NCI-H2171 (cell line): ENCODE data around the gene TPO.

Experiments
- DNase-seq: peaks from one replicate; lab custom pipeline; 2025; lab: John Stamatoyannopoulos, UW

Gene TPO

DNA sequence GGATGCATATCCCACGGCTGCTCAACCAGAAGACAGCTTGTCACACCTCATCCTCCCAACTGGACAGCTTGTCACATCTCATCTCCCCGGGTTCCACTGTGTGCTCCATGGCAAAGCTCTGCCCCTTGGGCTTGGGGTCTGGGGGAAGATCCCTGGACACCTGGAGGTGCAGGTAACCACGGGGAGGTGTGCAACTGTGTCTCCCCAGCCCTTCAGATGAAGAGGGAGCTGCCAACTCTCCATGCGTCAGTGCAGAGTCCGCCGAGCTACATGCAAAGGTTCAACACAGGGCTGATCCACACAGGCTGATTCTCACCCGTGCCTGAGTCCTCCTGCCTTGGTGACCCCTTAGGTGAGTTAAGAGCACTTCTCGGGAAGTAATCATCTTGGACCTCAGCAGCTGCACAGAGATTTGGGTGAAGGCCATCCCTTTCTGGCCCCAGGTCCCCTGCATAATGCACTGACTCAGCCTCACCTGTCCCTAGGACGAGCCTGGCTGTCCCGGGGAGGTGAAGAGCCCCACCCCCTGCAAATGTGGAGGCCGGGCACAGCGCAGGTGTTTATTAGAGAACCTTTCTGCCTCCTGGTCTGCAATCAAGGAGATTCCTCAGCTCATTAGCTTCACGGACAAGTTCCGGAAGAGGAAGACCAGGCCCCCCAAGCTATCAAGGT is 173.1 kb downstream of the TPO start:
- DNase-seq = no peak

DNA sequence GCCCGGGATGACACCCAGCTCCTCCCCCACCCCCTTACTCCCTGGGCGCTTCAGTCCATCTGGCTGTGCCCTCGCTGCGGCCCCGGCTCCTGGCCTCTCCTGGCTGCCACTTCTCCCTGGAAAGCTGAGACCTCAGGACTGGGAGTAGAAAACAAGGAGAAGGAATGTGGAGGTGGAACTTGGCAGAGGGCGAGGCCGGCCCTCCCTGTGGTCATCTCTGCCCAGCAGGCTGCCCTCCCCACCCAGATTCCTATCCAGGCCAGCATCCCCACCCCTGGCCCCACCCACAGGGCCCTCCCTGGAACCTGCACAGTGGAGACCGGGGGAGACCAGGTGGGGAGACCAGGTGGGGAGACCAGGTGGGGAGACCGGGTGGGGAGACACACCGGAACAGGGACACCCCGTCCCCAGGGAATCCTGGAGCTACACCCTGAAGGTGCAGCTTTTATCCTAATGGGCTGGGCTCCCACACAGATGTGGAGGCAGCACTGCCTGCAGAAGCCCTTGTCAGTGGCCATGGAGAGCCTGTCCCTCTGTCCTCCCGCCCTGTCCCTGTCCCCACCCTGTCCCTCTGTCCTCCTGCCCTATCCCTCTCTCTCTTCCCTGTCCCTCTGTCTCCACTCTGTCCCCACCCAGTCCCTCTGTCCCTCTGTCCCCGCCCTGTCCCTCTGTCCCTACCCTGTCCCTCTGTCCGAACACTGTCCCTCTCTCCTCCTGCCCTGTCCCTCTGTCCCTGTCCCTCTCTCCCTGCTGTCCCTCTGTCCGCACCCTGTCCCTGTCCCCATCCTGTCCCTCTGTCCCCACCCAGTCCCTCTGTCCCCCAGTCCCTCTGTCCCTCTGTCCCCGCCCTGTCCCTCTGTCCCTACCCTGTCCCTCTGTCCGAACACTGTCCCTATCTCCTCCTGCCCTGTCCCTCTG is 173.9 kb downstream of the TPO start:
- no peak for DNase-seq

DNA sequence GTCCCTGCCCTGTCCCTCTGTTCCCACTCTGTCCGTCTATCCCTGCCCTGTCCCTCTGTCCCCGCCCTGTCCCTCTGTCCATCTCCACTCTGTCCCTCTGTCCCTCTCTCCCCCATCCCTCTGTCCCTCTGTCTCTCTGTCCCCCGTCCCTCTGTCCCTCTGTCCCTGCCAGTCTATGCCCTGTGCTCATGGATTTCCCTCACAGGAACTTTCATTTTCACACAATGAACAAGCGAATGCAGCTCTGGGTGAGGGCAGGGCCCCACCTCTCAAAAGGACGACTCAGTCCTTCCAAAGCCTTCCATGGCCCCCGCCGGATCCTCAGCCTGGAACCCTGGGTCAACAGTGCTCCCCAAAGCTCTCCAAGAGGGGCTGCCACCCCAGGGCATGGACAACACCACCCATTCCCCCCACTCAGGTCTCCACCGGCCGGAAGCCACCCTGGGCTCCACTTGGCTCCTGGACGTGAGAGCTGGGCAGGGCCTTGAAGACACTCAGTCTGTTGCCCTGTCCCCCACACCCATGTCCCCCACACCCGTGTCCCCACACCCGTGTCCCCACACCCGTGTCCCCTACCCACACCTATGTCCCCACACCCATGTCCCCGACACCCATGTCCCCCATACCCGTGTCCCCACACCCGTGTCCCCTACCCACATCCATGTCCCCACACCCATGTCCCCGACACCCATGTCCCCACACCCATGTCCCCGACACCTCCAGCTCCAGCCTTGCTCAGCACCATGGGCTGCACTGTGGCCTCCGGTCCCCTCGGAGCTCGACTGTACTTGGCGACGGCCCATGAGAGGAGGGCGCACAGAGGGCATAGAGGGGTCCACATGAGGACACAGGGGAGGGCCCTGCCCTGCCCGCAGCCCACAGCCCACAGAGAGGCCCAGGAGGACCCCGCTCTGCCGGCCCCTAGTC is 175.1 kb downstream of the TPO start:
- no peak for DNase-seq

DNA sequence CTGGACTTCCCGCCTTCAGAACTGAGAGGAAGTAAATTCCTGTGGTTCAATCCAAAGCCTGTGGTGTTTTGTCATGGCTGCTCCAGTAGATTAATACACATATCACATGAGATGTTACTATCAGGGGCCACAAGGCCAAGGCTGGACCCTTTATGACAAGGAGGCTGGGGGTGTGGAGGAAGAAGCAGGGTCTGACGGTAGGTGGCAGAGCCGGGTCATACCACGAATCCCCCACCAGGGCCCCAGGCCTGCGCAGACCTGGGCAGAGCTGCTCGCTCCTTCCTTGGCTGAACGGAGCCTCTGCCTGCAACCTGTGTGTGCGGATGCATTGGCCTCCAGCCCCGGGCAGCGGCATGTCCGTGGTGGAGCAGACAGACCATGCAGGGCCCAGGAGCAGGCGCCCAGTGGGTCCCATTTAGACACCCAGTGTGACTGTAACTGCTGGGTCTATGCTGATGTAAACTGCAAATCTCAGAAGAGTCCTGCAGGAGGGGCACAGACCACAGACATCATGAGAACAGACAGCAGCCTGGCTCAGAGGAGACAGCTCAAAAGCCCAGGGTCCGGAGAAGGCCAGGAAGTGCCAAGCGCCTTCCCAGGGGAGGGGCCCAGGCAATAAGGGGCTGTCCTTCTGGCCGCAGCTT is 175.8 kb downstream of the TPO start:
- DNase-seq = no peak

DNA sequence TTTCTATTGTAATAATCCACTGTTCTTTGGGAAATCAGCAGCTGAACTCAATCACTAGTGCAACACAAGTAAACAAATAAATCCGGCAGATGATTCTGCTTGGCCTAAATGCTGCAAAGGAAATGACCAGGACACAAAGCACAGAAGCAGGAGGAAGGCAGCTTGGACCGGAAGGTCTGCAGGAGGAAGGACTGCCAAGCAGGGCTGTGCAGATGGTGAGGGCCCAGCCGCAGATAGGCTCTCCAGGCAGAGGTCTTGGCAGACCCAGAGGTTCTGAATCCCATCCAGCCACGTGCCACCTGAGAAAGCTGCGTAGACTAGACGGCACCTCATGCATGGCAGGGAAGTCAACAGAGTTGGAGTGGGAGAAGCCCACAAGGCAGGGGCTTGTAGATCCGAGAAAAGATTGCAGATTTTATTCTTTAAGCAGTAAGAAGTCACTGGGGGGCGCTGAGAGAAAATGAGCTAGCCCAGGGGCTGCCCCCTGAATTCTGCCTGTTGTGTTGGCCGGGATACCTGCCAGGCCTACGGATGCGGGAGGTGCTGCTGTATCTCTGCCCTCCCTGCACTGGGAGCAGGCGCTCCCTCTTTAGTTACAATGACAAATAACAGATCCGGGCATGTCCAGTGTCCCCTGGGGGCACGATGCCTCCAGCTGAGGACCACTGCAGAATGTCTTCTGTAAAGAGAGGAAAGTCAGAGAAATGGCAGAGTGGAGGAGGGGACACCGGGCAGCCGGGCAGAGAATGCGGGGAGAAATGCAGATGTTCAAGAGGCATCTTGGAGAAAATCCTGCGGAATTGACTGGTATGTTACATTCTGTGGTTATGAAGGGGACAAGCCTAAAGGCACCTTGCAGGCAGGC is 177.6 kb downstream of the TPO start:
- no peak for DNase-seq

DNA sequence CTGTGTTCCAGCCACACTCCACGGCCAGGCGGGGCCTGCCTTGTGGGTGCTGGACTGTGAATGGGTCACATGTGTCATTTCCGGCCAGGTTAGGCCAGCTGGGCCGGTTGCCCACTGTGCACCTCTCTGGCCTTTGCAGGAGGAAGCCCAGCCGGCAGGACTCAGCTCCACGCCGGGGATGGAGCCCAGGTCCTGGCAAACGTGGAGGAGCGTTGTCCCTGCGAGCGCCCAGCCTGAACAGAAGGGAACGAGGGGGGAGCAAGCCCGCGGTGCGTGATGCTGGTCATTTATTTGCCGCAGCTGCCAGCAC is 178.2 kb downstream of the TPO start:
- DNase-seq = no peak
